Measurements from ENCODE around the gene DEFB131B. TPM values are rescaled to one million over a fixed set of nuclear protein-coding genes. Genes with fewer than 3 reads are reported as not detected.
"Not testable (repeated sequence)": the region's sequence is repeated elsewhere in the genome, so short reads cannot be mapped to it uniquely, and the experiment has no call there.

The DEFB131B gene
- total RNA-seq, 1 donor from 2014 or later, result not detected

- not testable (repeated sequence) for ATAC-seq
These were observed 33.7 kb downstream of the DEFB131B start for GRCh38 chr11:71911986-71912340.

DNA sequence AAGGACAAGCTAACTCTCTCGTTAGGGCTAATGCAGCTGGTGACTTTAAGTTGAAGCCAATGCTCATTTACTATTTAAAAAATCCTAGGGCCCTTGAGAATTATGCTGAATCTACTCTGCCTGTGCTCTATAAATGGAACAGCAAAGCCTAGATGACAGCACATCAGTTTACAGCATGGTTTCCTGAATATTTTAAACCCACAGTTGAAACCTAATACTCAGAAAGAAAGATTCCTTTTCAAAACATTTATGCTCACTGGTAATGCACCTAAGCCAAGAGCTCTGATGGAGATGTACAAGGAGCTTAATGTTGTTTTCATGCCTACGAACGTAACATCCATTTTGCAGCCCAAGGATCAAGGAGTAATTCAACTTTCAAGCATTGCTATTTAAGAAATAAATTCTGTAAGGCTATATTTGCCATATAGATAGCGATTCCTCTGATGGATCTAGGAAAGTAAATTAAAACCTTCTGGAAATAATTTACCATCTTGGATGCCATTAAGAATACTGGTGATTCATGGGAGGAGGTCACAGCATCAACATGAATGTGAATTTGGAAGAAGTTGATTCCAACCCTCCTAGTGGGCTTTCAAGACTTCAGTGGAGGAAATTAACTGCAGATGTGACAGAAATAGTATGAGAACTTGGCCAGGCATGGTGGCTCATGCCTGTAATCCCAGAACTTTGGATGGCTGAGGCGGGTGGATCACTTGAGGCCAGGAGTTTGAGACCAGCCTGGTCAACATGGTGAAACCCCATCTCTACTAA lies 35.7 kb downstream of the DEFB131B start:
- ATAC-seq, result no peak

DNA sequence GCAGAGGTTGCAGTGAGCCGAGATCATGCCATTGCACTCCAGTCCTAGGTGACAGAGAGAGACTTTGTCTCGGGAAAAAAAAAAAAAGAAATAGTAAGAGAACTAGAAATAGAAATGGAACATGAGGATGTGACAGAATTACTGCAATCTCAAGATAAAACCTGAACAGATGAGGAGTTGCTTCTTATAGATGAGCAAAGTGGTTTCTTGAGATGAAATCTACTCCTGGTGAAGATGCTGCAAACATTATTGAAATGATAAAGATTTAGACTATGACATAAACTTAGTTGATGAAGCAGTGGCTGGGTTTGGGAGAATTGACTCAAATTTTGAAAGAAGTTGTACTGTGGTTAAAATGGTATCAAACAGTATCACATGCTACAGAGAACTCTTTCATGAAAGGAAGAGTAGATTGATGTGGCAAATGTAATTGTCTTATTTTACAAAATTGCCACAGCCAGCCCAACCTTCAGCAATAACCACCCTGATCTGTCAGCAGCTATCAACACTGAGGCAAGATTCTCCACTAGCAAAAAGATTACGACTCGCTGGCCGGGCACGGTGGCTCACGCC lies 36.5 kb downstream of the DEFB131B start:
- ATAC-seq, result no peak

DNA sequence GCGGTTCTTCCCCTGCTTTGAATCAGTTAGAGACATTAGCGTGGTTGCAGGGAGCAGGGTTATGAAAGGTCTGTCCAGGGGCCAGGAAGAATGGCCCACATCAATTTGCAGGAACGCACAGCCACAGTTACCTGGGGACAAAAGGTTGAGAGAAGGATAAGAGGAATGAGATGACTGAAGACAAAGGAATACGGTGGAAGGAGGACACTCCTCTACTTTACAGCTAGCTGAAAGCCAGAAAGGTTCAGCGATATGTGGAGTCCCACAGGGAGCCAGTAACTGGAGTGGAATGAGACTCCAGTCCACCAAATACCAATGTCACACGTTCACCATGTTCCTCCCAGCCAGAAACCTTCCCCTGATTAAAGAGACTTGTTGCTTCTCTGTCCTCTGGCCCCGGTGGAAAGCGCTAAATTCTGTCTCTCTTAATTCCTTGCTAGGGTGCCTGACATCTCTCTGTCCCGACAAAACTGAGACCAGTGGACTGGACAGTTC lies 39.4 kb downstream of the DEFB131B start:
- no peak for ATAC-seq

DNA sequence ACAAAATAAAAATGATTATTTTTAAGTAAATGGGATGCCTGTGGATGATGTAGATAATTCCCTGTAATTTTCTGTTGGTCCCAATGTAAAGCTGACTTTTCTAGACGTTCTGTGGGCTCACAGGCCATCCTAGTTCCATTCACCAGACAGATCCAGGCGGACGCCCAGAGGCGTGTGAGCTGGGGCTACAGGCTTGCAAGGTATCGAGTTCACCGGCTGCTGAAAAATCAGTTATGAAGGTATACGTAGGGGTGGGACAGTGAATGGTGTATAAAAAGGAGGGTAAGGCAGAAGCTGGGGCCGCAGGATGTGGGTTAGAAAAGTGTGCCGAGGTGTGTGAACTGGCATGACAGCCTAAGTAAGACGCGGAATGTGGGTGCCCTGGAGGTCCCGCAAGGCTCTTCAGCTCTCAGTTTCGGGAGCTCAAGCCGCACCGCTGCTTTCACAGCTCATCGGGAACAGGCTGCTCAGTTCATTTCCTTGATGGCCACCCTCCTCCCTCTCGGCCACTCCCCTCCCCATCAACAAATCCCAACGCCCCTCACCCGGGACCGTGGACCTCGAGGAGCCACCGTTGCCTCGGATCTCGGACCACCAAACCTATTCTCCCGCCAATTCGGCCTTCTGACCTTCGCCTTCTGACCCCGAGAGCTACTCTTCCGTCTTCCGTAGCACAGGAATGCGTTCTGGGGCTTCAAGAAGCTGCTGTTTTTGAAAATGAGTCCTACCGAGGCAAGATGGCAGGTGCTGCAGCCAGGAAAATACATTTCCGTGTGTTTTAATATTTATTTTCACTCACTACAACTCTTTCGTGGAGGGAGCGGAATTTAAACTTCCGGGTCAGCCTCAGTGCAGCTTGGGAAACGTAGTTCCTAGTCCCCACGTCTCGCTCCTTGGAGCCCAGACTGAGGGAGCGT lies 49.8 kb downstream of the DEFB131B start, which contains the start of gene XNDC1N:
Gene XNDC1N, minus strand, starts transcription at position 775 of the 917 bp plus-strand sequence. CDS start 5,241 bp downstream, outside the sequence.
- peak; percentile 85 for ATAC-seq

DNA sequence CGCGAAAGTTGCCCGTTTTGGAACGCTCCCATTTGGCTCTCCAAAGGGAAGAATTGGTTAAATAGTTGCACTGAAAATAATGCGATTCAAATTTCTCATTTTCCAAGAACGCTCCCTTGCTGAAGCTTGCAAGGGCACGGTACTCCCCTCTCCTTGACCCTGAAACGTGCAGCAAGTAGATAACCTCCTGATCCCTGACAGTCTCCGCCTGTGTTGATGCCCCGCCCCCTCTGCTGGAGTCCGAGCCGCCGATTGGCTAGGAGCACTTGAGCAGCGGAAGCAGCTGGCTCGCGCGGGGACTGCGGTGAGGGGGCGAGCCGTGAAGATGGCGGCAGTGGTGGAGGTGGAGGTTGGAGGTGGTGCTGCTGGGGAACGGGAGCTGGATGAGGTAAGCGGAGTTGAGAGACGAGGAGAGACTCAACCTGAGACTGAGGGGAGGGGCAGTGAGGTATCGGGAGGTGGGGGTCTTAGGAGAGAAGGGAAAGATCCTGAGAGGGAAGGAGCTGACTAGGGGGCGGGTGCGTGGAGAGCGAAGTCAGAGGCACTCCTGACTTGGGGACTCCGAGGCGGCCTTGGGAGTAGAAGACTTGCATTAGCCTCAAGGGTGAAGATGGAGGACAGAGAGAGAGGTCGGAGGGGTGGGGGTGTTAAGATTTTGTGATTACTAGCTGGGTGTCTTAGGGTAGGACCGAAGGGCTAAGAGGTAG lies 50.6 kb downstream of the DEFB131B start, which contains the start of gene RNF121:
Gene RNF121, plus strand, starts transcription at position 310 of the 707 bp plus-strand sequence. Its CDS starts 16 bp downstream, at position 326.
- peak; percentile 97 for ATAC-seq

GRCh38 chr11:71929491-71929890 lies 51.2 kb downstream of the DEFB131B start:
- no peak for ATAC-seq

- ATAC-seq, result no peak
These were observed 52.4 kb downstream of the DEFB131B start for GRCh38 chr11:71930556-71931244.

GRCh38 chr11:71931245-71931602 lies 53.0 kb downstream of the DEFB131B start:
- no peak for ATAC-seq

DNA sequence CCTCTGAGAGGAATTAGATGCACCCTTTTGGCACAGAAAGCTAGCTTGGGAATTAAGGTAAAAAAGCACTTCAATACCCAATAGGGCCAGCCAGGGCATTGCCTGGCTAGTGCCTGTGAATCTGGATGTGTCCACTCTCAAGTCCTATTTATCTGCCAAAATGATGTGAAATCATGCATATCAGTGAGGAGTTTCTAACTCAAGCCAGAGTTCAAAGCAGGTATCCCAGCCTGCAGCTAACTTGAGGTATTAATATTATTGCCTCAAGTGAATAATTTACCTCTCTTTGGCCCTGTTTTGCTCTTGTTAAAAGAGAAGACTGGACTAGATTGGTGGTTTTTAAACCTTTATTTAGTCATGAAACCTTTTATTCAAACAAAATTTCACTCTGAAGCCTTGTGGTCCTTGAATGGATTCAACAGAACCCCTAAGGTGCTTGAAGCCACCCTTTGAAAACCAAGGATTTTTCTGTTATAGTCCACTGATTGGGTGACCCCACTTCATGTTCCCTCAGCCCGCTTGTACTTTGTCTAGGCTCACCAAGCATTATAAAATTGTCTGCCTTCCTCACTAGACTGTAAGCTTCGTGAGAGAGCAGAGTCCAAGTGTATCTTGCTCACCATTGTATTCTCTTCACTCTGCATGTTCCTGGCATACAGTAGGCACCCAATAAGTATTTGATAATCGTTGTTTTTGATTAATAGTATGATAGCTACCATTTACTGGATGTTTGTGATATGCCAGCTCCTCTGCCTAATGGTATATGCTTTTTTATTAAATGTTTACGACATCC lies 55.1 kb downstream of the DEFB131B start:
- no peak for ATAC-seq

Other genes starting within 250 kb of the DEFB131B start
- gene DEFB108B, start 45.3 kb upstream of the DEFB131B start, total RNA-seq, result not detected
- gene XNDC1N, start 50.1 kb downstream of the DEFB131B start, total RNA-seq, result 3.5 TPM
- gene RNF121, start 50.6 kb downstream of the DEFB131B start, total RNA-seq, result 17.7 TPM
- gene IL18BP, start 120.5 kb downstream of the DEFB131B start, total RNA-seq, result 2.5 TPM
- 117 TPM for gene NUMA1, start 202.1 kb downstream of the DEFB131B start, total RNA-seq
- gene LRRC51, start 202.4 kb downstream of the DEFB131B start, total RNA-seq, result 5.5 TPM
- 81.0 TPM for gene LAMTOR1, start 224.8 kb downstream of the DEFB131B start, total RNA-seq
- not detected for gene TOMT, start 227.5 kb downstream of the DEFB131B start, total RNA-seq
- gene ANAPC15, start 234.2 kb downstream of the DEFB131B start, total RNA-seq, result 46.0 TPM

Data from esophagus mucosa (tissue), 1 donor.